Measurements from ENCODE around the gene ATRNL1. TPM values are rescaled to one million over a fixed set of nuclear protein-coding genes. Genes with fewer than 3 reads are reported as not detected.

The ATRNL1 gene
- total RNA-seq, 6 experiments from 2014 or later, result 0.08 to 0.23 (median 0.09) TPM; not detected in 3

DNA sequence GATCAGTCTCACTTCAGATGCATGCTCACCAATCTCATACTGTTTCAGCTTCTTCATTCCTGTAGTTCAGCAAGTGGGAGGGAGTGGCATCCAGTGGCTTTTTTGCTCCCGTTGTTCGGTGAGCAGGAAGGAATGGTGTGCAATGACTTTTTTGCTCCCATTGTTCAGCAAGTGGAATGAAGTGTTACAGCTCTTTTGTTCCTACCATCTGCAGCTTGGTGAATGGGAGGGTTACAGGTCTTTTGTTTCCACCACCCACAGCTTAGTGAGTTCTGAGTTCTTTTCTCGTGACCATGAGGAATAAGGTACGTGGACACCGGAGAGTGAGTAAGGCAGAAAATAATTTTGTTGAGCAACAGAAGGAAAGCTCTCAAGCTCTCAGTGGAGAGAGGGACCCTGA lies 363.6 kb downstream of the ATRNL1 start:
- DNase-seq, result no peak
- Mint-ChIP-seq H3K36me3 (ENCODE audit: low read depth) (no peaks in the 10 kb centered on the region), H3K4me1 (ENCODE audit: low read depth) (no peaks in the 10 kb centered on the region), H3K4me3 (no peak overlapping the region), H3K27me3 (ENCODE audit: insufficient read depth) (no peaks in the 10 kb centered on the region), H3K27ac (no peak overlapping the region), H3K9me3 (peaks cover 32% of the 10 kb centered on the region)
- TF ChIP-seq CTCF (IDR thresholded peaks at IDR 0.05), result no peak

DNA sequence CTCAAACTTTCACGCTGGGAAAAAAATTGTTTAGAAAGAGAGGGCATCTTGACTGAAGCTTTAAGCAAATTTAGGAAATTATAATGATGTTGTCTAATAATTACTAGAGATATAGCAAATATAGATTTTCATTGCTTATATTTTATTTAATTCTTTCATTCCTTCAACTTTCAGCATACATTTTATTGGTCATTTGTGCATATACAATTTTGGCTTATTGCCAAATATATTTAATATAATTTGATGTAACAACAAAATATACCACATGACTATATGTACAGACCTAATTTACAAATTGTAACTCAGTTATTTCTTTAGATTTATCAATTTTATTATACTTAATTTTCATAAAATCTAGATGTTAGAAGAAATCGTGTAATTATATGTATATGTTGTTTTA lies 390.1 kb downstream of the ATRNL1 start:
- no peak for DNase-seq
- H3K4me1 Mint-ChIP-seq (ENCODE audit: low read depth), result no peaks in the 10 kb centered on the region
- no peaks in the 10 kb centered on the region for H3K27me3 Mint-ChIP-seq (ENCODE audit: insufficient read depth)
- no peak overlapping the region for H3K27ac Mint-ChIP-seq
- H3K4me3 Mint-ChIP-seq, result no peak overlapping the region
- no peak for TF ChIP-seq CTCF (IDR thresholded peaks at IDR 0.05)
- no peaks in the 10 kb centered on the region for H3K36me3 Mint-ChIP-seq (ENCODE audit: low read depth)
- peaks cover 18% of the 10 kb centered on the region for H3K9me3 Mint-ChIP-seq

- Mint-ChIP-seq H3K36me3 (ENCODE audit: low read depth) (peaks cover 4% of the 10 kb centered on the region; the same call in 1 of the 2 replicates), H3K9me3 (peaks cover 68% of the 10 kb centered on the region), H3K4me3 (no peak overlapping the region), H3K27ac (no peak overlapping the region), H3K4me1 (ENCODE audit: low read depth) (no peaks in the 10 kb centered on the region), H3K27me3 (ENCODE audit: insufficient read depth) (no peaks in the 10 kb centered on the region)
- no peak for TF ChIP-seq CTCF (IDR thresholded peaks at IDR 0.05)
- no peak for DNase-seq
These were observed 398.5 kb downstream of the ATRNL1 start for GRCh38 chr10:115491526-115492140.

- no peaks in the 10 kb centered on the region for H3K4me1 Mint-ChIP-seq (ENCODE audit: low read depth)
- H3K9me3 Mint-ChIP-seq, result peaks cover 43% of the 10 kb centered on the region
- H3K27ac Mint-ChIP-seq, result no peak overlapping the region
- H3K27me3 Mint-ChIP-seq (ENCODE audit: insufficient read depth), result peaks cover 2% of the 10 kb centered on the region; the same call in 1 of the 2 replicates
- DNase-seq, result no peak
- no peaks in the 10 kb centered on the region for H3K36me3 Mint-ChIP-seq (ENCODE audit: low read depth)
- no peak overlapping the region for H3K4me3 Mint-ChIP-seq
- TF ChIP-seq CTCF (IDR thresholded peaks at IDR 0.05), result no peak
These were observed 410.4 kb downstream of the ATRNL1 start for GRCh38 chr10:115503546-115503945.

DNA sequence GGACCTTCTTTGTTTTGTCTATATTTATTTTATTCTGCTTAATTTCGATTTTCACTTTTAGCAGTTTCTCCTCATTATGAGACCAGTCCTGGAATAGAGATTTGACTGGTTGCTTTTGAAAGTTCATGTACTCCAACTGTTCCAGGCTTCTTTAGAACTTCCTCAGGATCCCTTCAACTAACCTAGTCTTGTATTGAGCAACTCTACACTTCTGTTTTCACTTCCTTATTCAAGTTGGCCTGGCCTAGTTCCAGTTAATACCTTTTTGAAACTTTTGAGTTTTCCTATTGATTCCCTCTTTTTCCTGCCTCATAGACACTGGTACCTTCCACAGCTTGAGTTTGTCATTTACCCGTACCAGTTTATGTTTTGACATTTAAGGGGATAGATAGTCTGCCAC lies 421.7 kb downstream of the ATRNL1 start:
- H3K4me1 Mint-ChIP-seq (ENCODE audit: low read depth), result no peaks in the 10 kb centered on the region
- no peak for DNase-seq
- H3K4me3 Mint-ChIP-seq, result no peak overlapping the region

More for the DNA sequence above, 421.7 kb downstream of the ATRNL1 start:
- no peaks in the 10 kb centered on the region for H3K36me3 Mint-ChIP-seq (ENCODE audit: low read depth)
- H3K27me3 Mint-ChIP-seq (ENCODE audit: insufficient read depth), result no peaks in the 10 kb centered on the region
- no peak overlapping the region for H3K27ac Mint-ChIP-seq
- H3K9me3 Mint-ChIP-seq, result peaks cover 28% of the 10 kb centered on the region
- TF ChIP-seq CTCF (IDR thresholded peaks at IDR 0.05), result no peak

Measured in HFFc6 (cell line).